Testis (tissue), 2 donors: Measurements from ENCODE around the gene FGGY.

Source experiments
- POLR2A ChIP-seq: fragments of 450-650 bp; IDR thresholded peaks from one replicate; pipeline ENCODE4 v1.6.1; 2017; ENCODE audit warnings: antibody characterized with exemption, mild to moderate bottlenecking, moderate library complexity
- TF ChIP-seq, protein P1 (sequence below), 3 experiments: fragments of 450-650 bp in 2 of 3; fragments of 200-600 bp in 1 of 3; sonication (generic) in 1 of 3; IDR thresholded peaks; one replicate each; pipeline ENCODE4 v1.5.1; 2016 to 2019; ENCODE audit warnings: antibody characterized with exemption in 3 of 3, mild to moderate bottlenecking in 2 of 3, moderate library complexity in 1 of 3

DNA sequence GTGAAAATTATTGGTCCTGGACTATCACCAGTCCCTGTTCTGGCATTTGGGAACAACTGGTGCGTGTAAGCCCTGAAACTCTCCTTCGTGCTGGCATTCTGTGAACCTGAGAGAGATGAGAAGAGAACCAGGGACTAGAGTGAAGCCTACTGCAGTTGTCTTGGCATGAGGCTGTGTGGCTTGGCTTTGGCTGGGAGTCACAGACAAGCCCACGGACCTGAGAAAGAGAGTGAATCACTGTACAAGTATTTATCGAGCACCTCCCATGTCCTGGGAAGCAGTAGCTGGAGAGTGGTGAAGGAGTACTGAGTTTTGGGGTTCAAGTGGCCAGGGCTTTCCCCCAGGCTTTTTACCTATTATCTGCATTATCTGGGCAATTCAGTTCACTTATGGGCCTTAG is 63.3 kb downstream of the FGGY start:
- TF ChIP-seq, protein P1, sequence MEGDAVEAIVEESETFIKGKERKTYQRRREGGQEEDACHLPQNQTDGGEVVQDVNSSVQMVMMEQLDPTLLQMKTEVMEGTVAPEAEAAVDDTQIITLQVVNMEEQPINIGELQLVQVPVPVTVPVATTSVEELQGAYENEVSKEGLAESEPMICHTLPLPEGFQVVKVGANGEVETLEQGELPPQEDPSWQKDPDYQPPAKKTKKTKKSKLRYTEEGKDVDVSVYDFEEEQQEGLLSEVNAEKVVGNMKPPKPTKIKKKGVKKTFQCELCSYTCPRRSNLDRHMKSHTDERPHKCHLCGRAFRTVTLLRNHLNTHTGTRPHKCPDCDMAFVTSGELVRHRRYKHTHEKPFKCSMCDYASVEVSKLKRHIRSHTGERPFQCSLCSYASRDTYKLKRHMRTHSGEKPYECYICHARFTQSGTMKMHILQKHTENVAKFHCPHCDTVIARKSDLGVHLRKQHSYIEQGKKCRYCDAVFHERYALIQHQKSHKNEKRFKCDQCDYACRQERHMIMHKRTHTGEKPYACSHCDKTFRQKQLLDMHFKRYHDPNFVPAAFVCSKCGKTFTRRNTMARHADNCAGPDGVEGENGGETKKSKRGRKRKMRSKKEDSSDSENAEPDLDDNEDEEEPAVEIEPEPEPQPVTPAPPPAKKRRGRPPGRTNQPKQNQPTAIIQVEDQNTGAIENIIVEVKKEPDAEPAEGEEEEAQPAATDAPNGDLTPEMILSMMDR (IDR thresholded peaks at IDR 0.05): no peak
- no peak for TF ChIP-seq POLR2A
